ENCODE data around the gene MRPL58. TPM values are rescaled to one million over a fixed set of nuclear protein-coding genes. Genes with fewer than 3 reads are reported as not detected.

MRPL58 gene
- total RNA-seq, 1 experiment from 2014 or later: 41.0 TPM

DNA sequence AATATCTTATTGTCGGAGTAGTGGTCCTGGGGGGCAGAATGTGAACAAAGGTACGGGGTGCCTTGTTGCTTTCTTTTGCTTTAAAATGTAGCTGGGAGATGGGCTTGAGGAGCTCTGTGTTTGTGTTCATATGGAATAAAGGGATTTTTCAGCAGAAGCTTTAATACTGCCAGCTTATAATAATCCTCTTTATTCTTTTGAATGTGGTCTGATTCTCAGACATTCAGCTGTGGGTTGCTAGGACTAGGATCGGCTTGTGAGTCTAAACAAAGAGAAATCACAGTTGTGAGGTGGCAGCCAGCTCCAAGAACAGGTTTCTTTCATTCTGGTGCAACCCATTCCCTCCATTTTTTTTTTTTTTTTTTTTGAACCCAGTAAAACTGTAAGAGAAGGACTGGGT lies 7.2 kb downstream of the MRPL58 start:
- no peak for TF ChIP-seq CTCF (conservative IDR thresholded peaks at IDR 0.05)
- Histone ChIP-seq H3K4me2 (ENCODE audit: insufficient read depth, insufficient read length, low read length) (no peak overlapping the region), H2BK15ac (ENCODE audit: low read depth, low read length) (no peak overlapping the region), H4K20me1 (ENCODE audit: control insufficient read depth, insufficient read depth, insufficient read length) (no peaks in the 10 kb centered on the region), H3K79me1 (ENCODE audit: insufficient read depth, low read depth, low read length, poor library complexity, severe bottlenecking) (no peaks in the 10 kb centered on the region), H3K14ac (ENCODE audit: insufficient read depth, low read length) (no peak overlapping the region), H3K9ac (ENCODE audit: extremely low read depth, insufficient read length, low read length) (no peak overlapping the region), H3K56ac (ENCODE audit: insufficient read length, low read depth, low read length) (no peak overlapping the region), H3K27ac (ENCODE audit: insufficient read length, low read depth, low read length) (no peak overlapping the region), H3K4me1 (ENCODE audit: insufficient read depth, low read length) (no peaks in the 10 kb centered on the region), H3K18ac (ENCODE audit: insufficient read length, low read depth, low read length) (no peak overlapping the region), H2BK5ac (ENCODE audit: insufficient read length, low read length) (no peak overlapping the region), H2BK20ac (ENCODE audit: low read depth, low read length, poor library complexity, severe bottlenecking) (no peak overlapping the region), H2BK120ac (ENCODE audit: low read depth, low read length, poor library complexity, severe bottlenecking) (no peak overlapping the region), H3K27me3 (ENCODE audit: insufficient read depth, low read length) (no peaks in the 10 kb centered on the region), H3K4ac (ENCODE audit: low read depth, low read length) (no peak overlapping the region), H2AFZ (ENCODE audit: low read length) (no peak overlapping the region), H3K23me2 (ENCODE audit: insufficient read length, low read depth, low read length, poor library complexity, severe bottlenecking) (no peaks in the 10 kb centered on the region), H4K91ac (ENCODE audit: insufficient read length, low read depth, low read length) (no peak overlapping the region), H4K8ac (replicated peaks; ENCODE audit: insufficient read length, low read depth, low read length) (no peak overlapping the region), H3K9me3 (ENCODE audit: control insufficient read depth, low read depth, low read length) (no peaks in the 10 kb centered on the region), H4K5ac (ENCODE audit: insufficient read length, low read depth, low read length) (no peak overlapping the region), H2BK12ac (ENCODE audit: insufficient read length, low read depth, low read length) (no peak overlapping the region), H3K79me2 (ENCODE audit: insufficient read depth, low read length) (no peaks in the 10 kb centered on the region), H3T11ph (ENCODE audit: low read length) (no peak overlapping the region), H2AK5ac (ENCODE audit: insufficient read length, low read length) (no peak overlapping the region), H3K23ac (ENCODE audit: insufficient read length, low read depth, low read length) (no peak overlapping the region)
- no CpG with 5 or more reads among the region's 3 CpGs for WGBS (ENCODE audit: extremely low coverage, insufficient read length, low lambda C conversion rate)
- Mint-ChIP-seq H3K27ac (no peak overlapping the region), H3K4me3 (no peak overlapping the region), H3K27me3 (ENCODE audit: low read depth) (no peaks in the 10 kb centered on the region), H3K4me1 (no peaks in the 10 kb centered on the region), H3K9me3 (no peaks in the 10 kb centered on the region), H3K36me3 (ENCODE audit: insufficient read depth in 1 of 3, low read depth in 3 of 3) (peaks cover 27 to 49% (median 47%) of the 10 kb centered on the region in 3 experiments; a peak in 6 of 7 replicates)
- no peak for DNase-seq
